CD4-positive, alpha-beta memory T cell (primary cell): ENCODE data around the gene SFMBT2. TPM values are rescaled to one million over a fixed set of nuclear protein-coding genes. Genes with fewer than 3 reads are reported as not detected.
"Not testable (repeated sequence)": the region's sequence is repeated elsewhere in the genome, so short reads cannot be mapped to it uniquely, and the experiment has no call there.

Source experiments
- CTCF ChIA-PET: fragments of 350-600 bp; sonication (Branson Sonifier 250); formaldehyde crosslinking; loops from one replicate; lab custom pipeline; 2021; ENCODE audit warnings: inconsistent platforms; ENCODE audit not compliant: partially characterized antibody; lab: Charles Lee
- POLR2A ChIA-PET: fragments of 350-600 bp; sonication (Branson Sonifier 250); formaldehyde crosslinking; loops from one replicate; lab custom pipeline; 2021; ENCODE audit not compliant: partially characterized antibody; lab: Charles Lee
- DNase-seq, 5 donors: peaks; one replicate each; pipeline versions ENCODE4 v3.0.0 to v3.0.0-alpha.2; 2020 to 2022; ENCODE audit warnings: mixed read lengths in 1 of 5
- H3K27ac ChIP-seq: one replicate; pipeline ENCODE4 v1.7.0; 2013; ENCODE audit warnings: low read depth, low read length
- H3K27me3 ChIP-seq: 2 replicates; pipeline ENCODE4 v1.7.0; 2013; ENCODE audit warnings: mild to moderate bottlenecking, low read length, moderate library complexity; ENCODE audit not compliant: insufficient read depth
- H3K36me3 ChIP-seq: 2 replicates; pipeline ENCODE4 v1.7.0; 2013; ENCODE audit warnings: mild to moderate bottlenecking, low read length, moderate library complexity; ENCODE audit not compliant: insufficient read depth
- H3K4me1 ChIP-seq: 2 replicates; pipeline ENCODE4 v1.7.0; 2013; ENCODE audit warnings: mild to moderate bottlenecking, low read length, moderate library complexity; ENCODE audit not compliant: insufficient read depth
- H3K4me3 ChIP-seq, 2 donors: one replicate each; pipeline ENCODE4 v1.7.0; 2013; ENCODE audit warnings: low read length in 2 of 2, mild to moderate bottlenecking in 1 of 2
- H3K9me3 ChIP-seq, 2 donors: one replicate each; pipeline ENCODE4 v1.7.0; 2013; ENCODE audit warnings: low read length in 2 of 2, control low read depth in 1 of 2; ENCODE audit not compliant: control insufficient read depth in 1 of 2
- H3K27ac Mint-ChIP-seq, 7 donors: one replicate each; pipeline ENCODE4 v1.8.0; 2020 to 2021; ENCODE audit warnings: mixed read lengths in 7 of 7, mild to moderate bottlenecking in 6 of 7, inconsistent platforms in 3 of 7, moderate library complexity in 3 of 7
- H3K27me3 Mint-ChIP-seq, 2 donors: one replicate each; pipeline ENCODE4 v1.8.0; 2020 to 2021; ENCODE audit warnings: mixed read lengths in 2 of 2
- H3K36me3 Mint-ChIP-seq, 2 donors: one replicate each; pipeline ENCODE4 v1.8.0; 2020 to 2021; ENCODE audit warnings: mixed read lengths in 2 of 2, inconsistent platforms in 1 of 2, mild to moderate bottlenecking in 1 of 2
- H3K4me1 Mint-ChIP-seq, 4 donors: one replicate each; pipeline ENCODE4 v1.8.0; 2020 to 2021; ENCODE audit warnings: mixed read lengths in 4 of 4, mild to moderate bottlenecking in 1 of 4
- H3K4me3 Mint-ChIP-seq, 8 donors: one replicate each; pipeline ENCODE4 v1.8.0; 2020 to 2021; ENCODE audit warnings: mixed read lengths in 8 of 8, mild to moderate bottlenecking in 7 of 8, moderate library complexity in 6 of 8, inconsistent platforms in 3 of 8
- H3K9me3 Mint-ChIP-seq, 8 donors: one replicate each; pipeline ENCODE4 v1.8.0; 2020 to 2021; ENCODE audit warnings: mixed read lengths in 8 of 8, mild to moderate bottlenecking in 5 of 8, inconsistent platforms in 3 of 8, moderate library complexity in 1 of 8
- intact Hi-C: fragments of 100-400 bp; cut with micrococcal nuclease; formaldehyde crosslinking; loops from one replicate; pipeline ENCODE4 v1.15.1; 2023
- polyA plus RNA-seq, 2 donors: library from polyadenylated mRNA; unstranded; fragments of 300-500 nt; fragmentation: Illumina TruSeq; gene quantifications; one replicate each; pipeline ENCODE4 v1.2.3, GENCODE V29; 2021
- total RNA-seq, 2 experiments: library from RNA; stranded (reverse); gene quantifications; one replicate each; pipeline ENCODE4 v1.2.3, GENCODE V29; 2021

Gene SFMBT2
- total and polyA plus RNA-seq, 4 experiments from 2014 or later: 1.7 to 22.3 (median 11.7) TPM

DNA sequence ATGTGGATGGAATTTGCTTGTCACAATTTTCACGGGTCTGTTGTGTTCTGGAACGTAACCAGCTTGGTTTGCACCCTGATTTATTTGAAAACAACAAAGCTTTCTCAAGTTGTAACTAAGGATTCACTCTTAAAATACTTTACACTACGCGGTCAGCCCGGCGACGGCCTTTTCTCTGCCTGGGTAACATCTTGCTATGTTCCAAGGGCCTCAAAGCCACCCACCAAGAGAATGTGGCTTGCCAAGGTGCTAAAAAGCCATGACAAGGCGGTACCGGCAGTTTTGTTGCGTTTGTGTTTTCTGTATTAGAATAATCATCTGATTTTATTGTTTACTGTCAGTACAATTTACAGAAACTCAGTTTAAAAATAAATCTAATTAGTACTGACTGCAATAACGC lies 220.9 kb downstream of the SFMBT2 start:
- H3K4me3 Mint-ChIP-seq: no peak overlapping the region
- no peaks in the 10 kb centered on the region for H3K9me3 ChIP-seq
- CTCF ChIA-PET: interaction anchor here (1.2 kb wide), 1 partner anchor 270 kb away, joined by 3 read pairs; no protein-coding TSS in a partner anchor
- H3K4me1 ChIP-seq: peaks cover 45% of the 10 kb centered on the region
- H3K36me3 Mint-ChIP-seq: peaks cover 30 to 33% of the 10 kb centered on the region in 2 donors
- H3K36me3 ChIP-seq: no peaks in the 10 kb centered on the region
- H3K9me3 Mint-ChIP-seq: peaks cover 0 to under 1% (median 0%) of the 10 kb centered on the region in 8 donors
- POLR2A ChIA-PET: no interaction called here
- no peak for DNase-seq
- no peak overlapping the region for H3K27ac Mint-ChIP-seq
- intact Hi-C loops: loop anchor here (5.0 kb wide), 1 partner anchor 217 kb away; no protein-coding TSS in a partner anchor
- no peak overlapping the region for H3K4me3 ChIP-seq
- H3K27me3 Mint-ChIP-seq: no peaks in the 10 kb centered on the region
- peaks cover 38 to 59% (median 48%) of the 10 kb centered on the region in 4 donors for H3K4me1 Mint-ChIP-seq
- no peak overlapping the region for H3K27ac ChIP-seq
- no peaks in the 10 kb centered on the region for H3K27me3 ChIP-seq

DNA sequence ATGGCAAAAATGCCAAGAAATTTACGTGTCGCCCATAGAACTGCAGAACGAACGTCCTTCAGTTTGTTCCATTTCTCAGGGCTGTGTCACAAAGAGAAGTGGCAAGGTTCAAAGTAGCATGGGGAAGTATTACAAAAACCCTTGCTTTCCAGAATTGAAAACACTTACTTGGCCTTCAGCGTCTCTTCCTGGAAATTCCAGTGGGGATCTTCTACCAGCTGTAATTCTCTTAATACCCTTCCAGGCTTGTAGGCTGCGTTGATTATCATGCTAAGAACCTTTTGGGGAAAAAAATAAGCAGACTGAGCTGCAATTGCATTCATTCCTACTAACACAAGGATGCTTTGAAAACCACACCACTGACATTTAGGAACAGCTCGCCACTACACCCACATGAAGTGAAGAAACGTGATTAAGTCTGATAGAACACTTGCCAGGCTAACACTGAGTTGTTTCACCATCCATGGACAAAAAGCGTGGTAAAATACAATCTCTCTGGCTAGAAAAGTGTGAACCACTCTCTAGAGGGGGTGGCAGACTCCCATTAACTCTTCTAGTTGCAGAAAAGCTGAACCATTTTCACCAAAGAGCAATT lies 222.3 kb downstream of the SFMBT2 start:
- Mint-ChIP-seq H3K36me3 (peaks cover 35 to 40% of the 10 kb centered on the region in 2 donors), H3K4me3 (no peak overlapping the region), H3K27ac (no peak overlapping the region), H3K4me1 (peaks cover 26 to 46% (median 34%) of the 10 kb centered on the region in 4 donors), H3K9me3 (no peaks in the 10 kb centered on the region), H3K27me3 (no peaks in the 10 kb centered on the region)
- ChIA-PET POLR2A (no interaction called here), CTCF (no interaction called here)
- no peak for DNase-seq
- Histone ChIP-seq H3K4me3 (no peak overlapping the region), H3K27ac (no peak overlapping the region), H3K36me3 (peaks cover 3% of the 10 kb centered on the region), H3K9me3 (no peaks in the 10 kb centered on the region), H3K27me3 (no peaks in the 10 kb centered on the region), H3K4me1 (peaks cover 32% of the 10 kb centered on the region)
- intact Hi-C loops: no loop called here

- H3K9me3 ChIP-seq: no peaks in the 10 kb centered on the region
- H3K27me3 ChIP-seq: no peaks in the 10 kb centered on the region
- Mint-ChIP-seq H3K4me1 (peaks cover 10 to 26% (median 15%) of the 10 kb centered on the region in 4 donors), H3K9me3 (no peaks in the 10 kb centered on the region), H3K27ac (peak overlapping the region in 1 of 7 donors; percentile 39), H3K36me3 (peaks cover 46 to 49% of the 10 kb centered on the region in 2 donors), H3K27me3 (no peaks in the 10 kb centered on the region), H3K4me3 (no peak overlapping the region)
- intact Hi-C loops: no loop called here
- no peak for DNase-seq
- POLR2A ChIA-PET: no interaction called here
- H3K36me3 ChIP-seq: peaks cover 3% of the 10 kb centered on the region
- CTCF ChIA-PET: interaction anchor here (0.8 kb wide), 1 partner anchor 27 kb away, joined by 3 read pairs; no protein-coding TSS in a partner anchor
- H3K27ac ChIP-seq: no peak overlapping the region
- H3K4me3 ChIP-seq: no peak overlapping the region
- peaks cover 11% of the 10 kb centered on the region for H3K4me1 ChIP-seq
Observed at GRCh38 chr10:7186387-7187018, 224.3 kb downstream of the SFMBT2 start.

DNA sequence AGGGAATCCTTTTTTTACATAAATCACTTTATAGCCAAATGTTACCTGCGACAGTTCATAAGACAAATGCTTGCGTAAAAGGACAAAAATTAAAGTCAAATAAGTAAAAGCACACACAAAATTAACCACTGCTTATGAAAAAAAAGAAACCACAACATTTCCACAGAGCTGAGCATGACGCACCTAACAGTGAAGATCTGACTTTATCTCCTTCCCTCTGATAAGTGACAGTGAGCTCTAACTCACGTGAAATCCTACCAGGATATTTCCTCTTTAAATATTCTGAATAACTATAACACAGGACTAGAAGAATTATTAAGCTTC lies 225.5 kb downstream of the SFMBT2 start:
- no peaks in the 10 kb centered on the region for H3K4me1 ChIP-seq
- peaks cover 3% of the 10 kb centered on the region for H3K36me3 ChIP-seq
- no peak overlapping the region for H3K4me3 ChIP-seq
- no peaks in the 10 kb centered on the region for H3K9me3 ChIP-seq
- ChIA-PET CTCF (no interaction called here), POLR2A (interaction anchor here (1.2 kb wide), 1 partner anchor 8 kb away, joined by 3 read pairs; no protein-coding TSS in a partner anchor)
- peak in 2 of 5 donors; percentile 4 to 18 for DNase-seq
- H3K27me3 Mint-ChIP-seq: no peaks in the 10 kb centered on the region
- no peaks in the 10 kb centered on the region for H3K9me3 Mint-ChIP-seq
- no peaks in the 10 kb centered on the region for H3K27me3 ChIP-seq
- peaks cover 40 to 43% of the 10 kb centered on the region in 2 donors for H3K36me3 Mint-ChIP-seq
- peak overlapping the region in 1 of 7 donors; percentile 47 for H3K27ac Mint-ChIP-seq
- intact Hi-C loops: no loop called here
- no peak overlapping the region for H3K27ac ChIP-seq
- H3K4me3 Mint-ChIP-seq: no peak overlapping the region
- H3K4me1 Mint-ChIP-seq: peaks cover 5 to 16% (median 7%) of the 10 kb centered on the region in 4 donors

GRCh38 chr10:7184660-7185366 lies 226.0 kb downstream of the SFMBT2 start:
- Histone ChIP-seq H3K27ac (no peak overlapping the region), H3K9me3 (no peaks in the 10 kb centered on the region), H3K36me3 (peaks cover 3% of the 10 kb centered on the region), H3K27me3 (no peaks in the 10 kb centered on the region), H3K4me3 (no peak overlapping the region), H3K4me1 (no peaks in the 10 kb centered on the region)
- Mint-ChIP-seq H3K27ac (peak overlapping the region in 1 of 7 donors; percentile 47), H3K36me3 (peaks cover 40 to 43% of the 10 kb centered on the region in 2 donors), H3K4me1 (peaks cover 5 to 16% (median 7%) of the 10 kb centered on the region in 4 donors), H3K9me3 (no peaks in the 10 kb centered on the region), H3K4me3 (no peak overlapping the region), H3K27me3 (no peaks in the 10 kb centered on the region)
- intact Hi-C loops: no loop called here
- ChIA-PET CTCF (interaction anchor here (0.6 kb wide), 1 partner anchor 86 kb away, joined by 3 read pairs; no protein-coding TSS in a partner anchor), POLR2A (interaction anchor here (1.2 kb wide), 1 partner anchor 8 kb away, joined by 3 read pairs; no protein-coding TSS in a partner anchor)
- DNase-seq: peak in 1 of 5 donors; percentile 7

DNA sequence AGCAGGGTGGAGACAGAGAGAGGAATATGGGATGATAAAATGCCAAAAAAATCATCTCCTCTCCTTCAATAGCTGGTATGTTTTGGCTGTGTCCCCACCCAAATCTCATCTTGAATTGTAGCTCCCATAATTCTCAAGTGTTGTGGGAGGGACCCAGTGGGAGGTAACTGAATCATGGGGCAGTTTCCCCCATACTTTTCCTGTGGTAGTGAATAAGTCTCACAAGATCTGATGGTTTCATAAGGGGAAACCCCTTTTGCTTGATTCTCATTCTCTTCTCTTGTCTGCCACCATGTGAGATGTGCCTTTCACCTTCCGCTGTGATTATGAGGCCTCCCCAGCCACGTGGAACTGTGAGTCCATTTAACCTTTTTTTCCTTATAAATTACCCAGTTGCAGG lies 226.7 kb downstream of the SFMBT2 start:
- H3K27me3 ChIP-seq, H3K27ac Mint-ChIP-seq, DNase-seq, H3K9me3 ChIP-seq, H3K36me3 ChIP-seq, H3K9me3 Mint-ChIP-seq, intact Hi-C loops, H3K27ac ChIP-seq, H3K27me3 Mint-ChIP-seq, H3K4me3 Mint-ChIP-seq, H3K4me3 ChIP-seq, H3K4me1 ChIP-seq: not testable (repeated sequence)
- Mint-ChIP-seq H3K36me3 (peaks cover 36 to 40% of the 10 kb centered on the region in 2 donors), H3K4me1 (peaks cover 5 to 11% (median 6%) of the 10 kb centered on the region in 4 donors)
- ChIA-PET POLR2A (interaction anchor here (1.2 kb wide), 1 partner anchor 9 kb away, joined by 3 read pairs; no protein-coding TSS in a partner anchor), CTCF (interaction anchor here (0.6 kb wide), 1 partner anchor 87 kb away, joined by 3 read pairs; no protein-coding TSS in a partner anchor)

DNA sequence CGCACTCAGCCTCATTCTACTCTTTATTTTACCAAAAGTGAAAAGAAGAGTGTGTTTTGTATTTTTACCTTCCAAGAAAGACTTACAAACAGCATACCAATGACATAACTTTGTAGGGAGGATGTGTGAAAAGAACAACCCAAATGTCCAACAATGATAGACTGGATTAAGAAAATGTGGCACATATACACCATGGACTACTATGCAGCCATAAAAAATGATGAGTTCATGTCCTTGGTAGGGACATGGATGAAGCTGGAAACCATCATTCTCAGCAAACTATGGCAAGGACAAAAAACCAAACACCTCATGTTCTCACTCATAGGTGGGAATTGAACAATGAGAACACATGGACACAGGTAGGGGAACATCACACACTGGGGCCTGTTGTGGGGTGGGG lies 228.5 kb downstream of the SFMBT2 start:
- H3K4me3 ChIP-seq, H3K9me3 Mint-ChIP-seq, H3K27me3 ChIP-seq, H3K36me3 ChIP-seq, H3K4me3 Mint-ChIP-seq, H3K27ac ChIP-seq, H3K27me3 Mint-ChIP-seq, H3K9me3 ChIP-seq, CTCF ChIA-PET, H3K4me1 ChIP-seq, DNase-seq, intact Hi-C loops, H3K27ac Mint-ChIP-seq, POLR2A ChIA-PET: not testable (repeated sequence)
- H3K4me1 Mint-ChIP-seq: peaks cover 5 to 11% (median 6%) of the 10 kb centered on the region in 4 donors
- peaks cover 45 to 47% of the 10 kb centered on the region in 2 donors for H3K36me3 Mint-ChIP-seq
